K562 (cell line): ENCODE measurements around the gene INHBC. TPM values are rescaled to one million over a fixed set of nuclear protein-coding genes. Genes with fewer than 3 reads are reported as not detected.

ENCODE experiments used
- ATF7 ChIP-seq: fragments of 450-650 bp; IDR thresholded peaks from 2 replicates; pipeline ENCODE4 v1.7.1; 2014; ENCODE audit warnings: mild to moderate bottlenecking, moderate library complexity
- CCAR2 ChIP-seq: fragments of 200-400 bp; formaldehyde crosslinking; IDR thresholded peaks from 2 replicates; pipeline ENCODE4 v1.6.1; 2017; ENCODE audit warnings: mild to moderate bottlenecking, low read depth, low read length
- CGGBP1 ChIP-seq: fragments of 250-450 bp; sonication (Bioruptor Pico); IDR thresholded peaks from 2 replicates; pipeline ENCODE4 v1.9.0; 2021; ENCODE audit warnings: mild to moderate bottlenecking
- CTCF ChIP-seq, 3 experiments: IDR thresholded peaks in 2 of 3; conservative IDR thresholded peaks in 1 of 3; 2 replicates each; pipeline ENCODE4 v1.5.1; 2011 to 2012; ENCODE audit warnings: low read length in 3 of 3, mild to moderate bottlenecking in 3 of 3, control low read depth in 2 of 3, improper control_type of control experiment in 1 of 3, inconsistent platforms in 1 of 3, low read depth in 1 of 3, mixed read lengths in 1 of 3, moderate library complexity in 1 of 3; ENCODE audit not compliant: insufficient read depth in 2 of 3
- DLX4 ChIP-seq: fragments of 250-450 bp; sonication (Bioruptor Pico); IDR thresholded peaks from 2 replicates; pipeline ENCODE4 v1.6.1; 2021; ENCODE audit warnings: mild to moderate bottlenecking
- ETV5 ChIP-seq: sonication (generic); formaldehyde crosslinking; IDR thresholded peaks from 2 replicates; pipeline ENCODE4 v1.4.0; 2020; ENCODE audit warnings: low read depth, mild to moderate bottlenecking, missing genetic modification reagents
- GABPA ChIP-seq: fragments of 200-800 bp; sonication (Bioruptor generic); conservative IDR thresholded peaks from 2 replicates; pipeline ENCODE4 v1.6.1; 2016; ENCODE audit warnings: low read depth, missing genetic modification characterization, missing compliant biosample characterization
- IFI16 ChIP-seq: fragments of 250-450 bp; sonication (Bioruptor Pico); IDR thresholded peaks from 2 replicates; pipeline ENCODE4 v2.1.2; 2022; ENCODE audit warnings: mild to moderate bottlenecking, inconsistent platforms
- RNF2 ChIP-seq: sonication (generic); IDR thresholded peaks from 2 replicates; pipeline ENCODE4 v1.6.1; 2016
- SMARCB1 ChIP-seq: IDR thresholded peaks from 2 replicates; pipeline ENCODE4 v1.6.1; 2011; ENCODE audit warnings: improper control_type of control experiment, low read depth; ENCODE audit not compliant: insufficient read length
- TARDBP ChIP-seq: fragments of 450-650 bp; IDR thresholded peaks from 2 replicates; pipeline ENCODE4 v1.6.1; 2016
- XRCC3 ChIP-seq: fragments of 450-650 bp; IDR thresholded peaks from 2 replicates; pipeline ENCODE4 v1.6.1; 2017; ENCODE audit warnings: mild to moderate bottlenecking, moderate library complexity
- ZBTB12 ChIP-seq: fragments of 250-450 bp; sonication (Bioruptor Pico); IDR thresholded peaks from 2 replicates; pipeline ENCODE4 v1.4.0; 2020
- ZNF274 ChIP-seq: IDR thresholded peaks from 2 replicates; pipeline ENCODE4 v1.6.1; 2011; ENCODE audit warnings: low read depth, mild to moderate bottlenecking, low read length, moderate library complexity, borderline replicate concordance
- ZNF512 ChIP-seq: IDR thresholded peaks from 2 replicates; pipeline ENCODE4 v1.6.1; 2016; ENCODE audit warnings: missing genetic modification characterization, missing compliant biosample characterization
- ZNF75A ChIP-seq: fragments of 450-650 bp; formaldehyde crosslinking; IDR thresholded peaks from 2 replicates; pipeline ENCODE4 v1.4.0; 2020; ENCODE audit warnings: mild to moderate bottlenecking
- polyA plus RNA-seq, 8 experiments: library from polyadenylated mRNA; depleted of rRNA in 4 of 8; stranded (reverse) in 5 of 8; unstranded in 3 of 8; fragments of >200 nt; fragmentation: Nextera tagmentation in 2 of 8; fragmentation: Illumina TruSeq in 1 of 8; extraction: Ambion mirVana in 2 of 8; extraction: Trizol in 1 of 8; gene quantifications; 2 replicates each; pipeline versions ENCODE4 v1.2.1 to v1.2.3, GENCODE V29; 2011 to 2014; ENCODE audit warnings: inconsistent platforms in 1 of 8, missing spikeins in 1 of 8
- total RNA-seq, 7 experiments: library from RNA; depleted of rRNA in 6 of 7; stranded (reverse); fragments of >200 nt in 6 of 7; fragmentation: Illumina TruSeq in 2 of 7; extraction: Trizol in 2 of 7; gene quantifications; 2 replicates each; pipeline versions ENCODE4 v1.2.1 to v1.2.3, GENCODE V29; 2011 to 2021; ENCODE audit warnings: low replicate concordance in 1 of 7

INHBC gene
- total and polyA plus RNA-seq, 9 of the 15 experiments (the other 6 are each of a cell fraction or from before 2014, with no cell fraction given): 0.07 to 0.24 (median 0.15) TPM; not detected in 4

GRCh38 chr12:57462251-57462911, 27.8 kb downstream of the INHBC start (continued):
- TF ChIP-seq XRCC3 (no peak), ETV5 (CRISPR knock-in tag) (peak; percentile 53; the same call in 1 of the 2 replicates), RNF2 (peak; percentile 59), CGGBP1 (CRISPR knock-in tag) (no peak), SMARCB1 (no peak), GABPA (0 out of 2 replicates have a peak, but pooled peaks have one; percentile 24), TARDBP (0 out of 2 replicates have a peak, but pooled peaks have one; percentile 21), ZBTB12 (CRISPR knock-in tag) (no peak), ZNF274 (no peak), ZNF512 (tag) (no peak), ATF7 (peak; percentile 73), IFI16 (CRISPR knock-in tag) (no peak), CCAR2 (no peak), ZNF75A (CRISPR knock-in tag) (no peak), DLX4 (CRISPR knock-in tag) (no peak), CTCF (IDR thresholded peaks at IDR 0.05 in 2 of 3, conservative IDR thresholded peaks at IDR 0.05 in 1 of 3; ENCODE audit: insufficient read depth in 2 of 3, low read depth in 1 of 3, low read length in 3 of 3) (peak; percentile 96 to 98 (median 97))
